ENCODE results near the gene ZNF230. TPM values are rescaled to one million over a fixed set of nuclear protein-coding genes. Genes with fewer than 3 reads are reported as not detected.
A peak's percentile ranks its signal among the peaks of the same experiment; 100 is the strongest.

ZNF230 gene
- total RNA-seq, 1 donor from 2014 or later: 2.0 TPM

- Histone ChIP-seq H3K9me3 (no peaks in the 10 kb centered on the region), H3K4me1 (peaks cover 15% of the 10 kb centered on the region), H3K4me3 (peak within 1 kb of the TSS; percentile 63 to 88), H3K36me3 (peaks cover 0 to 22% of the 10 kb centered on the region in 2 donors), H3K27ac (peak within 1 kb of the TSS; percentile 75), H3K27me3 (no peaks in the 10 kb centered on the region)
- intact Hi-C loops (cut with DNase I): no loop called here
- peak; percentile 65 to 99 for TF ChIP-seq POLR2AphosphoS5 (IDR thresholded peaks at IDR 0.05; ENCODE audit: insufficient read depth in 1 of 2, low read depth in 1 of 2)
- TF ChIP-seq POLR2A (IDR thresholded peaks at IDR 0.05): no peak
- no peak for TF ChIP-seq CTCF (IDR thresholded peaks at IDR 0.05)
- DNase-seq (ENCODE audit: extremely low spot score in 2 of 2): peak; percentile 93 to 97
These were observed 49.1 kb downstream of the ZNF230 start, which contains the start of gene ZNF223 for GRCh38 chr19:44051650-44052402. ZNF223 (plus strand) TSS chr19:44052036; CDS start chr19:44055177, 3,141 bp downstream.

GRCh38 chr19:44055870-44056269 is 53.1 kb downstream of the ZNF230 start:
- DNase-seq (ENCODE audit: extremely low spot score in 2 of 2): no peak
- Histone ChIP-seq H3K27ac (no peak overlapping the region), H3K4me1 (peaks cover 15% of the 10 kb centered on the region), H3K36me3 (peaks cover 0 to 55% of the 10 kb centered on the region in 2 donors), H3K4me3 (no peak overlapping the region), H3K9me3 (no peaks in the 10 kb centered on the region), H3K27me3 (no peaks in the 10 kb centered on the region)
- TF ChIP-seq CTCF (IDR thresholded peaks at IDR 0.05) (no peak), POLR2AphosphoS5 (IDR thresholded peaks at IDR 0.05; ENCODE audit: insufficient read depth in 1 of 2, low read depth in 1 of 2) (no peak), POLR2A (IDR thresholded peaks at IDR 0.05) (no peak)
- intact Hi-C loops (cut with DNase I): no loop called here

- no peaks in the 10 kb centered on the region for H3K9me3 ChIP-seq
- no peak for DNase-seq (ENCODE audit: extremely low spot score in 2 of 2)
- no peak overlapping the region for H3K27ac ChIP-seq
- H3K36me3 ChIP-seq: peaks cover 0 to 86% of the 10 kb centered on the region in 2 donors
- intact Hi-C loops (cut with DNase I): no loop called here
- no peaks in the 10 kb centered on the region for H3K4me1 ChIP-seq
- H3K27me3 ChIP-seq: no peaks in the 10 kb centered on the region
- no peak for TF ChIP-seq CTCF (IDR thresholded peaks at IDR 0.05)
- TF ChIP-seq POLR2AphosphoS5 (IDR thresholded peaks at IDR 0.05; ENCODE audit: insufficient read depth in 1 of 2, low read depth in 1 of 2): no peak
- no peak for TF ChIP-seq POLR2A (IDR thresholded peaks at IDR 0.05)
- H3K4me3 ChIP-seq: no peak overlapping the region
These were observed 56.5 kb downstream of the ZNF230 start for GRCh38 chr19:44059229-44059628.

- Histone ChIP-seq H3K27me3 (no peaks in the 10 kb centered on the region), H3K36me3 (peaks cover 0 to 86% of the 10 kb centered on the region in 2 donors), H3K9me3 (peaks cover 12% of the 10 kb centered on the region), H3K4me3 (no peak overlapping the region), H3K4me1 (no peaks in the 10 kb centered on the region), H3K27ac (no peak overlapping the region)
- no peak for TF ChIP-seq POLR2A (IDR thresholded peaks at IDR 0.05)
- TF ChIP-seq CTCF (IDR thresholded peaks at IDR 0.05): no peak
- no peak for TF ChIP-seq POLR2AphosphoS5 (IDR thresholded peaks at IDR 0.05; ENCODE audit: insufficient read depth in 1 of 2, low read depth in 1 of 2)
- intact Hi-C loops (cut with DNase I): no loop called here
- DNase-seq (ENCODE audit: extremely low spot score in 2 of 2): no peak
These were observed 58.3 kb downstream of the ZNF230 start for GRCh38 chr19:44061038-44061437.

Small RNA genes within 50 kb of the gene (small RNA-seq; reads per million reads assigned to genes)
- gene AC006213.5: not detected

Other genes with a start within 250 kb of the ZNF230 start
- gene SMG9, start 248.0 kb upstream of the ZNF230 start, total RNA-seq: 56.5 TPM
- 16.2 TPM for gene KCNN4, start 222.0 kb upstream of the ZNF230 start, total RNA-seq
- gene LYPD5, start 200.5 kb upstream of the ZNF230 start, total RNA-seq: 3.7 TPM
- gene ZNF283, start 175.6 kb upstream of the ZNF230 start, total RNA-seq: 7.9 TPM
- gene ZNF404, start 119.0 kb upstream of the ZNF230 start, total RNA-seq: 0.49 TPM
- gene ZNF45, start 67.7 kb upstream of the ZNF230 start, total RNA-seq: 8.8 TPM
- 2.7 TPM for gene ZNF221, start 51.7 kb upstream of the ZNF230 start, total RNA-seq
- gene ZNF155, start 18.8 kb upstream of the ZNF230 start, total RNA-seq: 8.3 TPM
- 1.7 TPM for gene ZNF222, start 22.4 kb downstream of the ZNF230 start, total RNA-seq
- 17.7 TPM for gene ZNF223, start 49.1 kb downstream of the ZNF230 start, total RNA-seq
- 2.2 TPM for gene ZNF284, start 69.2 kb downstream of the ZNF230 start, total RNA-seq
- 11.8 TPM for gene ZNF224, start 91.4 kb downstream of the ZNF230 start, total RNA-seq
- gene ZNF225, start 110.4 kb downstream of the ZNF230 start, total RNA-seq: 3.7 TPM
- 11.3 TPM for gene ZNF234, start 138.6 kb downstream of the ZNF230 start, total RNA-seq
- gene ZNF226, start 162.1 kb downstream of the ZNF230 start, total RNA-seq: 11.8 TPM
- gene ZNF227, start 209.6 kb downstream of the ZNF230 start, total RNA-seq: 14.2 TPM